Astrocyte (in vitro differentiated cells and primary cell): ENCODE measurements around the gene CATSPER4. TPM values are rescaled to one million over a fixed set of nuclear protein-coding genes. Genes with fewer than 3 reads are reported as not detected.
A peak's percentile ranks its signal among the peaks of the same experiment; 100 is the strongest.

Experiments used
- DNase-seq: peaks from one replicate; pipeline ENCODE4 v3.0.0-alpha.2; 2010; ENCODE audit warnings: low read depth
- FAIRE-seq: peaks from 2 replicates; lab custom pipeline; 2011; peaks lifted over from hg19 to GRCh38; lab: Jason Lieb, UNC
- H2AFZ ChIP-seq: 2 replicates; pipeline ENCODE4 v1.6.0; 2012; ENCODE audit warnings: low read depth, low read length, inconsistent platforms
- H3K27ac ChIP-seq: 2 replicates; pipeline ENCODE4 v1.5.1; 2011; ENCODE audit warnings: low read depth, low read length, inconsistent platforms
- H3K27me3 ChIP-seq: 2 replicates; pipeline ENCODE4 v1.6.0; 2011; ENCODE audit warnings: low read length, inconsistent platforms; ENCODE audit not compliant: insufficient read depth
- H3K36me3 ChIP-seq: 2 replicates; pipeline ENCODE4 v1.5.1; 2011; ENCODE audit warnings: low read length, inconsistent platforms; ENCODE audit not compliant: insufficient read depth
- H3K4me1 ChIP-seq: 2 replicates; pipeline ENCODE4 v1.5.1; 2011; ENCODE audit warnings: low read length, inconsistent platforms; ENCODE audit not compliant: insufficient read depth
- H3K4me2 ChIP-seq: 2 replicates; pipeline ENCODE4 v1.6.0; 2012; ENCODE audit warnings: low read length, inconsistent platforms
- H3K4me3 ChIP-seq: 2 replicates; pipeline ENCODE4 v1.5.1; 2011; ENCODE audit warnings: low read depth, mild to moderate bottlenecking, low read length, inconsistent platforms; ENCODE audit not compliant: insufficient read depth
- H3K79me2 ChIP-seq: 2 replicates; pipeline ENCODE4 v1.6.0; 2012; ENCODE audit warnings: mild to moderate bottlenecking, low read length, inconsistent platforms; ENCODE audit not compliant: insufficient read depth
- H3K9ac ChIP-seq: 2 replicates; pipeline ENCODE4 v1.6.0; 2012; ENCODE audit warnings: mild to moderate bottlenecking, low read length, inconsistent platforms
- H3K9me3 ChIP-seq: 2 replicates; pipeline ENCODE4 v1.5.1; 2012; ENCODE audit warnings: low read depth, mild to moderate bottlenecking, low read length, inconsistent platforms; ENCODE audit not compliant: insufficient read depth
- H4K20me1 ChIP-seq: 2 replicates; pipeline ENCODE4 v1.6.0; 2012; ENCODE audit warnings: low read length, inconsistent platforms; ENCODE audit not compliant: insufficient read depth
- H3K27ac Mint-ChIP-seq: one replicate; pipeline ENCODE4 v1.8.0; 2021; ENCODE audit warnings: mild to moderate bottlenecking, mixed read lengths; ENCODE audit not compliant: unreplicated experiment
- H3K27me3 Mint-ChIP-seq: one replicate; pipeline ENCODE4 v1.8.0; 2021; ENCODE audit warnings: low read depth, mixed read lengths; ENCODE audit not compliant: unreplicated experiment
- H3K36me3 Mint-ChIP-seq: one replicate; pipeline ENCODE4 v1.8.0; 2021; ENCODE audit warnings: low read depth, mixed read lengths; ENCODE audit not compliant: unreplicated experiment
- H3K4me1 Mint-ChIP-seq: one replicate; pipeline ENCODE4 v1.8.0; 2021; ENCODE audit warnings: low read depth, mixed read lengths; ENCODE audit not compliant: unreplicated experiment
- H3K4me3 Mint-ChIP-seq: one replicate; pipeline ENCODE4 v1.8.0; 2021; ENCODE audit warnings: mild to moderate bottlenecking, moderate library complexity, mixed read lengths; ENCODE audit not compliant: unreplicated experiment
- H3K9me3 Mint-ChIP-seq: one replicate; pipeline ENCODE4 v1.8.0; 2021; ENCODE audit warnings: mild to moderate bottlenecking, mixed read lengths; ENCODE audit not compliant: unreplicated experiment
- CTCF ChIP-seq: IDR thresholded peaks from 2 replicates; pipeline ENCODE4 v1.5.1; 2011; ENCODE audit warnings: low read depth, mild to moderate bottlenecking, inconsistent platforms, low read length, moderate library complexity; ENCODE audit not compliant: insufficient read depth
- EZH2 ChIP-seq: IDR thresholded peaks from 2 replicates; pipeline ENCODE4 v1.6.1; 2012; ENCODE audit warnings: mild to moderate bottlenecking, low read length, inconsistent platforms; ENCODE audit not compliant: insufficient read depth
- total RNA-seq: library from RNA; stranded (reverse); gene quantifications from 2 replicates; pipeline ENCODE4 v1.2.1, GENCODE V29; 2021

Gene CATSPER4
- total RNA-seq, 1 donor from 2014 or later, result not detected

GRCh38 chr1:26155370-26156284 is 34.8 kb upstream of the CATSPER4 start:
- Histone ChIP-seq H3K36me3 (no peaks in the 10 kb centered on the region), H3K9ac (no peak overlapping the region), H2AFZ (no peak overlapping the region), H3K27ac (no peak overlapping the region), H3K4me2 (no peak overlapping the region), H3K4me3 (no peak overlapping the region), H3K27me3 (peaks cover 7% of the 10 kb centered on the region), H4K20me1 (no peaks in the 10 kb centered on the region), H3K9me3 (no peaks in the 10 kb centered on the region), H3K79me2 (no peaks in the 10 kb centered on the region), H3K4me1 (peaks cover 13% of the 10 kb centered on the region)
- Mint-ChIP-seq H3K4me1 (peaks cover 27% of the 10 kb centered on the region), H3K4me3 (peak overlapping the region; percentile 62), H3K27ac (peak overlapping the region; percentile 19), H3K27me3 (peaks cover 38% of the 10 kb centered on the region), H3K9me3 (no peaks in the 10 kb centered on the region), H3K36me3 (no peaks in the 10 kb centered on the region)
- no peak for FAIRE-seq
- no peak for DNase-seq
- TF ChIP-seq EZH2 (no peak), CTCF (no peak)

- no peak for DNase-seq
- no peak overlapping the region for H3K9ac ChIP-seq
- no peaks in the 10 kb centered on the region for H3K36me3 ChIP-seq
- H3K36me3 Mint-ChIP-seq, result no peaks in the 10 kb centered on the region
- no peaks in the 10 kb centered on the region for H3K79me2 ChIP-seq
- peaks cover 27% of the 10 kb centered on the region for H3K4me1 Mint-ChIP-seq
- H4K20me1 ChIP-seq, result no peaks in the 10 kb centered on the region
- H3K27ac Mint-ChIP-seq, result peak overlapping the region; percentile 26
- peaks cover 34% of the 10 kb centered on the region for H3K27me3 Mint-ChIP-seq
- no peaks in the 10 kb centered on the region for H3K9me3 Mint-ChIP-seq
- H3K27me3 ChIP-seq, result peaks cover 4% of the 10 kb centered on the region
- H3K4me1 ChIP-seq, result peaks cover 18% of the 10 kb centered on the region
- no peak overlapping the region for H3K4me3 ChIP-seq
- no peak for TF ChIP-seq CTCF
- H3K4me3 Mint-ChIP-seq, result no peak overlapping the region
- peak overlapping the region; percentile 62 for H3K4me2 ChIP-seq
- FAIRE-seq, result no peak
- H3K27ac ChIP-seq, result no peak overlapping the region
- no peaks in the 10 kb centered on the region for H3K9me3 ChIP-seq
- no peak overlapping the region for H2AFZ ChIP-seq
Observed at GRCh38 chr1:26156285-26157038, 33.9 kb upstream of the CATSPER4 start.
